ENCODE data around the gene ISL2. TPM values are rescaled to one million over a fixed set of nuclear protein-coding genes. Genes with fewer than 3 reads are reported as not detected.

ISL2 gene
- total and polyA plus RNA-seq, 2 of the 13 experiments (the other 11 are each of a cell fraction or from before 2014, with no cell fraction given), result 4.3 to 5.1 TPM

GRCh38 chr15:76336254-76337058 lies at the start of gene ISL2 (continued):
- TF ChIP-seq RBFOX2 (IDR thresholded peaks at IDR 0.05; ENCODE audit: low read depth, low read length) (peak; percentile 72), ZSCAN20 (CRISPR knock-in tag; IDR thresholded peaks at IDR 0.05; ENCODE audit: borderline replicate concordance) (no peak), RAD51 (IDR thresholded peaks at IDR 0.05; ENCODE audit: borderline replicate concordance) (no peak), MAFG (CRISPR knock-in tag; IDR thresholded peaks at IDR 0.05) (no peak), ASH2L (IDR thresholded peaks at IDR 0.05; ENCODE audit: insufficient read length, low read depth, low read length) (peak; percentile 76), U2AF2 (IDR thresholded peaks at IDR 0.05; ENCODE audit: low read depth, low read length) (no peak), FOXK1 (CRISPR knock-in tag; IDR thresholded peaks at IDR 0.05; ENCODE audit: borderline replicate concordance, low read depth) (peak; percentile 49; the same call in 1 of the 2 replicates), CREM (IDR thresholded peaks at IDR 0.05) (peak; percentile 91), CREM (CRISPR knock-in tag; IDR thresholded peaks at IDR 0.05) (peak; percentile 22; the same call in 1 of the 2 replicates), ONECUT2 (CRISPR knock-in tag; IDR thresholded peaks at IDR 0.05) (no peak), POLR2AphosphoS5 (IDR thresholded peaks at IDR 0.05; ENCODE audit: low read depth, low read length) (peak; percentile 87), SNAPC4 (CRISPR knock-in tag; IDR thresholded peaks at IDR 0.05) (no peak; the same call in 1 of the 2 replicates), HOXA7 (CRISPR knock-in tag; IDR thresholded peaks at IDR 0.05) (no peak), NPAS2 (CRISPR knock-in tag; IDR thresholded peaks at IDR 0.05; ENCODE audit: borderline replicate concordance) (no peak), SRSF4 (IDR thresholded peaks at IDR 0.05; ENCODE audit: low read depth, low read length, poor library complexity, severe bottlenecking) (no peak), KLF9 (CRISPR knock-in tag; IDR thresholded peaks at IDR 0.05; ENCODE audit: low read depth) (no peak), ZNF329 (CRISPR knock-in tag; IDR thresholded peaks at IDR 0.05; ENCODE audit: low read depth) (no peak), ZNF234 (CRISPR knock-in tag; conservative IDR thresholded peaks at IDR 0.05) (no peak), PAF1 (CRISPR knock-in tag; IDR thresholded peaks at IDR 0.05) (no peak), ZNF225 (CRISPR knock-in tag; IDR thresholded peaks at IDR 0.05) (no peak; the same call in 1 of the 2 replicates), ZIK1 (CRISPR knock-in tag; IDR thresholded peaks at IDR 0.05; ENCODE audit: borderline replicate concordance, low read depth) (no peak), GATAD1 (CRISPR knock-in tag; IDR thresholded peaks at IDR 0.05) (peak; percentile 72), PHF8 (CRISPR knock-in tag; IDR thresholded peaks at IDR 0.05) (peak; percentile 66), ZNF496 (CRISPR knock-in tag; IDR thresholded peaks at IDR 0.05; ENCODE audit: insufficient replicate concordance) (no peak), ZNF724P (CRISPR knock-in tag; IDR thresholded peaks at IDR 0.05; ENCODE audit: borderline replicate concordance) (no peak)
